NOMO-1 treated with dmso at 0.1 percent for 144 hours (cell line): ENCODE data around the gene RPS6KL1.

Experiments
- DNase-seq: peaks from one replicate; lab custom pipeline; 2025; ENCODE audit not compliant: unreplicated experiment; lab: John Stamatoyannopoulos, UW

RPS6KL1 gene

DNA sequence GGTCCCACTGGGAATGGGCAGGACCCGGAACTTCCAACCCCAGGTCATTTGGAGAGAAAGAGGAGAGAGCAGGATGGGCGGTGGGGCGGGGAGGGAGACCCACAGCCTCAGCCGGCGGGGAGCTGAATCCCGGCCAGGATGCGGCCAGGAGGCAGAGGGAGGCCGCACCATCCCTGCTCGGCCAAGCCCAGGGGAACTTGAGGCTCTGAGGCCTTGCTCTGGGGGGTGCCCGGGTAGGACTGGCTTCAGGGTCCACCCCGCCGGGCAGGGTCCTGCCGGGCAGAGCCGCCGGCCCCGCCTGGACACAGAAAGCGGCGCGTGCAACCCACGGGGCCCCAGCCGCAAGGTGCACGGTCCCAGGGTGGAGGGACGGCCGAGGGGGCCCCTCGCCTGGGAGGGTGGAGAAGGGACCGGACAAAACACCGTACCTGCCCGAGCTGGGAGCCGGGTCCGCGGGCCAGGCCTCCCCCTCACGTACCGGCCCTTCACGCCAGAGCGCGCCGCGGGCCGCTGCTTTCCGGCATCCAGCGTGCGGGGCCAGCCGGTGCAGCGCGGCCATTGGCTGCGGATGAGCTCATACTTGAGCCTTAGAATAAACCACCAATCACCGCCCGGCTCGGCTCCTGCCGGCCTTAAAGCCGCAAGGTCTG is at the start of gene RPS6KL1:
TSS of gene RPS6KL1 (minus strand) at position 509 of the 650 bp plus-strand sequence. CDS start 1,719 bp downstream, outside the sequence.
- DNase-seq = peak; percentile 79

DNA sequence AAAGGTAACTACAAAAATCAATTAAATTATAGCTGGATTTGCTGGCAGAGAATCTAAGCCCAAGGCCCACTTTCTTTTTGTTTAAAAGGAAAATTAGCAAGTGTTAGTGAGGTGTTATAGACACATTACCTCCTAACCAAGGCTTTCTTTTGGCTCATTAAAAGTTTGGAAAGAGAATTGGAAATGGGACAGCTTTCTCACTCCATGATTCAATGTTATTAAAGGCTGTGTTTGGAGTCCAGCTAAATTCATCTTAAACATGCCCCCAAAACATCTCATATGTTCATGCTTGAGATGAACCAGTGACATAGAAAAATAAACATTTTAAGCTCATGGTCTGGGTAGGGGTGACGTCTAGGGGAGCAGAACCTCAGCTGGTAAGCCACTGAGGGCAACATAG is 45.8 kb upstream of the RPS6KL1 start:
- no peak for DNase-seq

DNA sequence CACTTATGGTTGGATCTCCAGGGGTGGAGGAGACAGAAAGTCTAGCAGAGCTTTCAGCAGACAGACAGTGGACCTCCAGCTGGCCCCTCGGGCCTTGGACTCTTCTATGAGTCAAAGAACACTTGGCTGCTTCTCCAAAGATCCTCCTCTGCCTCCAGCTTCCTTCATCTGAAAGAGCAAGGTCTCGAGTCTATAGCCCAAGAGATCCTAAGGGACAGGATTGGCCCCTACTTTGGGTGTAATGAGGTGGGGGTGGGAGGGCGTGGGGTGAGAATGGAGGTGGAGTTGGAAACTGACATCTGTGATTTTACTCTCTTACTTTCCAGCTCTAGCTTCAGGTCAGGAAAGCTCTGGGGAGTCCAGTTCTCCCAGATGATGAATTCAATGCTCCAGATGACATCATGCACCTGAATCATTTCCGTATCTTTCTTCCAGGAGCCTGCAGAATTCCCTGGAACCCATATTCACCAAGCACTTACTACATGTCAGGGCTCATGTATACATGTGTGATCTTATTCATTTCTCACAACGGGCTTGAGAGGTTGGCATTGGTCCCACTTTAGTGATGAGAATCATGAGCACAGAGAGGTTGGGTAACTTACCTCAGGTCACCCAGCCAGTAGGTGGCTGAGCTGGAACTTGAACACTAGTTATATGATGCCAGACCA is 42.6 kb upstream of the RPS6KL1 start:
- no peak for DNase-seq

GRCh38 chr14:74964787-74965485 is 41.9 kb upstream of the RPS6KL1 start:
- DNase-seq = no peak

DNA sequence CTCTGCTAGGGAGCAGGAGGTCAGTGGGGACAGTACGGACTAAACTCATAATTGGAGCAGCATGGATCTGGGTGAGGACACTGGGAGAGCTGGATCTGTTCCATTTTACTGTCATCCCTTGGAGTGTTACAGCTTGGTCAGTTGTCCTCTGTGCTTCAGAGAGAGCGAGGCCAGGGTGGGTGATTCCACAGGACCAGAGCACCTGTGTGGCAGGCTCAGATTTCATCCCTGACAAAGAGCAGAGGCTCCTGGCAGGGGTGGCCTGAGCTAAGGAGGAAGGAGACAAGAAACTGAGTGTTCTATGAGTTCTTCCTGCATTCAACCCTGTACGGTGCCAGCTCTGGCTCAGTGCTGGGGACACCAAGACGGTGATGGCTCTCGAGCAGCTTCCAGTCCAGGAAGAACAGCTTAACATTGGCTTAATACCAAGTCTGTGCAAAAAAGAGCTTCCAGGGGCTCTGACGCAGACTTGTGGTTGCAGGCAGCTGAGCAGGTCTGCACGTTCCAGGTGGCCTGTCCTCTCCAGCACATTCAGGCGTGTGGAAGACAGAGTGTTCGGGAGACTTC is 40.7 kb upstream of the RPS6KL1 start:
- DNase-seq = no peak

- no peak for DNase-seq
These were observed 40.2 kb upstream of the RPS6KL1 start for GRCh38 chr14:74963178-74963704.

GRCh38 chr14:74962493-74962892 is 39.4 kb upstream of the RPS6KL1 start:
- peak; percentile 65 for DNase-seq

GRCh38 chr14:74962046-74962445 is 39.0 kb upstream of the RPS6KL1 start:
- DNase-seq = peak; percentile 53

- no peak for DNase-seq
These were observed 38.3 kb upstream of the RPS6KL1 start for GRCh38 chr14:74961238-74961911.

- no peak for DNase-seq
These were observed 37.7 kb upstream of the RPS6KL1 start for GRCh38 chr14:74960736-74961135.

GRCh38 chr14:74959596-74960180 is 36.6 kb upstream of the RPS6KL1 start:
- no peak for DNase-seq

- no peak for DNase-seq
These were observed 33.4 kb upstream of the RPS6KL1 start for GRCh38 chr14:74956280-74957072.

GRCh38 chr14:74956027-74956279 is 32.9 kb upstream of the RPS6KL1 start:
- DNase-seq = no peak

DNA sequence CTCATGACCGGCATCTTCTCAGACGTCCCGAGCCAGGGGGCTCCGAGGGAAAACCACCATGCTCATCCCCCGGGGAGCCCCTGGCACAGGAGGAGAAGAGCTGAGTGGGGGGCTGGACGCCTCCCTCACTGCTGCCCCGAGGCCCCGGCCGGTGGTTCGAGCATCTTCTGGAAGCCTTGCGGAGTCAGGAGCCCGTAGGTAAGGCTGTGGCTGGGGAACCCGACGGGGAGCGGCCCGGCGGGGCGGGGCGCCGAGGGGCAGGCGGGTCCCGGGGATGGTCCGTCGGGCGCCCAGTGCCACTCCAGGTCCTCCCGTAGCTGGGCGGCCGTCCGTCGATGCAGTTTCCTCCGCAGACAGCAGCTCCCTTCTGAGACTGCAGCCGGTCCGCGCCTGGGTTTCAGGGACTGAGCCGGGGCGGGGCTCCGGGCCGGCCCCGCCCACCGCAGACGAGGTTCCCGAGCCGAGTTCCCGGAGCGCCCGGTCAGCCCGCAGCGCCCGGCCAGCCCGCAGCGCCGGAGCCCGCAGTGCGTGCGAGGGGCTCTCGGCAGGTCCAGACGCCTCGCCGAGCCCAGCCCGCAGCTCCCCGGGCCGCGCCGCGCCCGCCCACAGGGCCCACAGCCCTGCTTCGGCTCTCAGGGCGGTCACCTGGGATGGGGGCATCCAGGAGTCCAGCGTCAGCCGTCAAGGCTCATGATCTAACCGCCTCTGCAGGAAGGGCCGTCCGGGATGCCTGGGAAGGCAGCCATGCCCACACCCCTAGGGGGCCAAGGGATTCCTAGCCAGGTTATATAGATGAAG is 32.4 kb upstream of the RPS6KL1 start, which contains the start of gene PGF:
TSS of gene PGF (minus strand) at position 369 of the 798 bp plus-strand sequence. CDS start at position 14, 355 bp downstream.
- peak; percentile 7 for DNase-seq

- no peak for DNase-seq
These were observed 31.8 kb upstream of the RPS6KL1 start for GRCh38 chr14:74954947-74955228.

- no peak for DNase-seq
These were observed 31.3 kb upstream of the RPS6KL1 start for GRCh38 chr14:74954232-74954946.

- no peak for DNase-seq
These were observed 30.6 kb upstream of the RPS6KL1 start for GRCh38 chr14:74953686-74954085.

- DNase-seq = no peak
These were observed 29.8 kb upstream of the RPS6KL1 start for GRCh38 chr14:74952697-74953484.
